ENCODE data around the gene TRIM8.

The TRIM8 gene

GRCh38 chr10:102629661-102630614 is 14.3 kb upstream of the TRIM8 start:
- intact Hi-C loops (cut with DNase I), result no loop called here
- DNase-seq, result no peak

- intact Hi-C loops (cut with DNase I), result no loop called here
- peak in 17 of 42 donors; percentile 34 to 77 (median 59) for DNase-seq
Measured at GRCh38 chr10:102630663-102631062, 13.6 kb upstream of the TRIM8 start.

- DNase-seq, result no peak
Measured at GRCh38 chr10:102631525-102632393, 12.5 kb upstream of the TRIM8 start.

GRCh38 chr10:102632394-102633111 is 11.7 kb upstream of the TRIM8 start:
- intact Hi-C loops (cut with DNase I), result no loop called here
- peak in 1 of 42 donors; percentile 37 for DNase-seq

More at GRCh38 chr10:102631525-102632393, 12.5 kb upstream of the TRIM8 start:
- intact Hi-C loops (cut with DNase I), result no loop called here

- peak in 1 of 42 donors; percentile 40 for DNase-seq
- intact Hi-C loops (cut with DNase I), result no loop called here
Measured at GRCh38 chr10:102633287-102633686, 11.0 kb upstream of the TRIM8 start.

- intact Hi-C loops (cut with DNase I), result no loop called here
Measured at GRCh38 chr10:102633848-102634247, 10.4 kb upstream of the TRIM8 start.

GRCh38 chr10:102634686-102635085 is 9.6 kb upstream of the TRIM8 start:
- intact Hi-C loops (cut with DNase I), result no loop called here
- DNase-seq, result no peak

More at GRCh38 chr10:102633848-102634247, 10.4 kb upstream of the TRIM8 start:
- DNase-seq, result no peak

- no peak for DNase-seq
- intact Hi-C loops (cut with DNase I), result no loop called here
Measured at GRCh38 chr10:102635377-102635776, 8.9 kb upstream of the TRIM8 start.

GRCh38 chr10:102639537-102639936 is 4.7 kb upstream of the TRIM8 start:
- no peak for DNase-seq

GRCh38 chr10:102641402-102641801 is 2.9 kb upstream of the TRIM8 start:
- intact Hi-C loops (cut with DNase I), result loop anchor here (5.0 kb wide), 1 partner anchor 36 kb away; no protein-coding TSS in a partner anchor
- DNase-seq, result no peak

More at GRCh38 chr10:102639537-102639936, 4.7 kb upstream of the TRIM8 start:
- intact Hi-C loops (cut with DNase I), result no loop called here

- intact Hi-C loops (cut with DNase I), result loop anchor here (2.0 to 5.0 kb wide), 2 partner anchors 35 to 139 kb away; partner anchors contain the start of genes ACTR1A and SUFU
- DNase-seq, result peak; percentile 96 to 100 (median 99)
Measured at GRCh38 chr10:102641880-102642735, 2.2 kb upstream of the TRIM8 start.

- DNase-seq, result peak in 36 of 42 donors; percentile 33 to 83 (median 64)
- intact Hi-C loops (cut with DNase I), result loop anchor here (2.0 to 5.0 kb wide), 2 partner anchors 34 to 140 kb away; partner anchors contain the start of genes ACTR1A and SUFU
Measured at GRCh38 chr10:102642736-102643335, 1.4 kb upstream of the TRIM8 start.

GRCh38 chr10:102643336-102644065 is 778 bp upstream of the TRIM8 start:
- DNase-seq, result peak in 40 of 42 donors; percentile 51 to 90 (median 74)
- intact Hi-C loops (cut with DNase I), result loop anchor here (2.0 to 5.0 kb wide), 2 partner anchors 34 to 141 kb away; partner anchors contain the start of genes ACTR1A and SUFU

GRCh38 chr10:102644646-102645387 is 538 bp downstream of the TRIM8 start:
- intact Hi-C loops (cut with DNase I), result loop anchor here (5.0 kb wide), 2 partner anchors 32 to 67 kb away; partner anchors contain the start of genes ARL3 and SFXN2
- peak; percentile 56 to 89 (median 78) for DNase-seq

GRCh38 chr10:102645388-102645740 is 1.1 kb downstream of the TRIM8 start:
- peak in 38 of 42 donors; percentile 52 to 91 (median 75) for DNase-seq
- intact Hi-C loops (cut with DNase I), result loop anchor here (5.0 kb wide), 1 partner anchor 67 kb away; the partner anchor contains the start of genes ARL3 and SFXN2

Measured in head of caudate nucleus (tissue), 42 donors.